NCI-H69 (cell line): ENCODE results near the gene CH25H.
"Not testable (repeated sequence)": the region's sequence is repeated elsewhere in the genome, so short reads cannot be mapped to it uniquely, and the experiment has no call there.

Experiments used
- DNase-seq: peaks from one replicate; lab custom pipeline; 2025; lab: John Stamatoyannopoulos, UW

CH25H gene

DNA sequence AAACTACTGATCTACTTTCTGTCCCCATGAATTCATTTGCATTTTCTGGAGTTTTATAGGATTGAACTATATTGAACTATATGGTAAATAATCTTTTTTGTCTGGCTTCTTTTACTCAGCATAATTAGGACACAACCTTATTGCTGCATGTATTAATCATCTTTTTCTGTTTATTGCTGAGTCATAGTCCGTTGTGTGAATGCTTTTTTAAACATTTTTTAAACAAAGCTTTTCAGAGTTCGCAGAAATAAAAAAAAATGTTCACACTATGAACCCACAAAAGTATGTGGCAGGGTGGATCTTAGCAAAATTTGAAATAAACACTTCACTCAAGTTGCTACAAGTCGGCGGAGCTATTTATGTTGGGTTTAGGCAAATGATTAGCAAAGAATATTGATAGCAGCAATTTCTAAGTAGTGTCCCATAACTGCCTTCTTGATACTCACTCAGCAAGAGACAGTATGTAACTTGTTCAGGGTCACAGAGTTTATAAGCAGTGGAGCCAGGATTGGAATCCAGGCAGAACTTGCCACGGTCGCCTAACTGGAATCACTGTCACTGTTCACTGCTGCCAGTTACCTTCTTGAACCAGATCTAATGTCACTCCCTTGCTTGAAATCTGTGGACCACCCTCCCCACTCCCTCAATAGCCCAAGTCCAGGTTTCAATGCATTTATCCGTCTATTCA, 5.6 kb downstream of the CH25H start:
- no peak for DNase-seq

DNA sequence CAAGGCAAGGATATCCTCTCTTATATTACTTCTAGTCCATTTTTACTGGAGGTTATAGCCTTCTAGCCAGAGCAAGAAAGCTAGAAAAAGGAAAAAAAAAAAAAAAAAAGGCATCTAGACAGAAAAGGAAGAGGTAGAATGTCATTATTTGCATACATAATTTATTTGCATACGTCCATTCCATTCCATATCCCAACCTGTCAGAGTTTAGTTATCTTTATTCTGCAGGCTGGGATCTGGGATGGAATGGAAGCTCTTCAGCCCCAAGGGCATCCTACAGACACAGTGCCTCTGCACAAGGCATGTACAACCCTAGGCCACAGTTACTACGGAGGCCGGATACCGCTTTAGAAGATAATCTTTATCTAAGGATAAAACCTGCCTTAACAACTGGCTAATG, 9.6 kb downstream of the CH25H start:
- DNase-seq: no peak

DNA sequence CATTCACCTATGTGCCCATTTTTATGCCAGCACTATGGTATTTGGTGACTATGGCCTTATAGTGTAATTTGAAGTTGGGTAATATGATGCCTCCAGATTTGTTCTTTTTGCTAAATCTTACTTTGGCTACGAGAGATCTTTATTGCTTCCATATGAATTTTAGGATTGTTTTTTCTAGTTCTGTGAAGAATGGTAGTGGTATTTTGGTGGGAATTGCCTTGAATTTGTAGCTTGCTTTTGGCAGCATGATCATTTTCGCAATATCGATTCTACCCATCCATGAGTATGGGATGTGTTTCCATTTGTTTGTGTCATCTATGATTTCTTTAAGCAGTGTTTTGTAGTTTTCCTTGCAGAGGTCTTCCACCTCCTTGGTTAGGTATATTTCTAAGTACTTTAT, 15.8 kb downstream of the CH25H start:
- DNase-seq: not testable (repeated sequence)

DNA sequence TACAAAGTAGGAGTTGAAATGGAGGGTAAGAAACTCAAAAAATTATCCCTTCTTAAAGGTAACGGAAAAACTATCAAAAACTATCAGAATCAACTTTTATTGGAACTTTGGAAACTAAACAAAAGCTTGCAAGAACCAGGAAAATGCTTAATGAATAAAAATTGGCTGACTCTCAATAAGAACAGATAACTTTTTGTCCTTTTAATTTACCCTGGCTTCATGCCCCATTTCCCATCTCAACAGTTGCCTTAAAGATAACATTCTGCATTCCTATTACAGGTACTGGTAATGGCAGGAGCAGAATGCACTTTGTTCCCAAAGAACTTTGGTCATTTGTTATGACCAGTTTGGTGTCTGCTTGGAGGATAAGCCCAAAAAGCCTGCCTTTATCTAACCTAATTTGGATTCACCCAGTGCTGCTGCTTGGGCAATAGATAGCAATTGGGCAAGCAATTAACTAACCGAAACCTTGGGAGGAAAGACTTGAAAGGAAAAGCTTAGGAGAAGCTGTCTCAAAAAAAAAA, 17.8 kb downstream of the CH25H start:
- no peak for DNase-seq

DNA sequence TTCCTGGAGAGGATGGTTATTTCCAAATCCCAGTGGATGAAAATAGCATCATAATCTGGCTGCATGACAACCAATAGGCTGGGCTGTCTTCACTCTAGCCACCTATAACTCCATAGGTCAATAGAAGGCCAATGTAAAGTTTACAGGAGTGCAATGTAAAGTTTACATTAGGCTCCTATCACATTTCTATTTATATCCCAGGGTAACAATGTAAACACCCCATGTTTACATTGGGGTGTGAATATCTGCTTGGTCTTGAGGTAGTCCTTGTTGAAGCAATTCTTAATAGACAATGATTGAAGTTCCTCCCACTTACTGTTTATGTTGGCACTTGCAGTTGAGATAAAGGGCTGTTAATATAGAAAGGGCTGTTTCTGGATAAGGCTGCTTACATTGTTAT, 21.5 kb downstream of the CH25H start:
- peak; percentile 3 for DNase-seq

DNA sequence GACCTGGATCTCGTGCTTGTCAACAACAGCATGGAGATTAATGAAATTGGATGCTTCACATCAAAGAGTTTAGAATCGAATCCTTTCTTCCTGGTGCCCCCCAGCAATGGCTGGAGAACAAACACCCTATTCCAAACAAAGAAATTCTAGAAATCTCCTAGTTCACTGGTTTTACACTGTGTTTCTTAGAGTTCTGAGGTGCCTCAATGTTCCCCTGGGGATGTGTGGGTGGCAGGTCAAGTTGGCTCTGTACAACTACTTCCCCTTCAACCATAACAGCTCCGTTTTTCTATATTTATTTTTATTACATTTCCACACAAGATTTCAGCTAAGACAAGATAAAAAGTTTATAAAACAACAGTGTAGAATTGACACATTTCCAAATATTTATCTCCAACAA, 22.5 kb downstream of the CH25H start:
- DNase-seq: no peak

DNA sequence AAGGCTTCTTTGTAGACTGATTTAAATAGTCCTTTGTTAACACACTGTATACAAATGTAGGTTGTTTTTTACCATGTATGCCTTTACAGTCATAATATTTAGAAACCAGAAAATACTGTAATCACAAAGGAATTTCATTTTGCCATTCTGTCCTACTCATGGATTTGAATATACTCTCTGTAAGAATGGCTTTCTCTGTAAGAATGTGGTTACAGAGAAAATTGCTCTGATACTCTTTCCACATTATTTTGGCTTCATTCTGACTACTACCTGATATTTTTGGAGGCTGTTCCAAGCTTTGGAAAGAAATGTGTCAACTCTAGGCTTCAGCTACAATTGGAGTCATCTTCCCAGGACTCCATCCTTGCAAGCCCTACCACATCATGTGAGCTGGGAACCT, 23.5 kb downstream of the CH25H start:
- no peak for DNase-seq

DNA sequence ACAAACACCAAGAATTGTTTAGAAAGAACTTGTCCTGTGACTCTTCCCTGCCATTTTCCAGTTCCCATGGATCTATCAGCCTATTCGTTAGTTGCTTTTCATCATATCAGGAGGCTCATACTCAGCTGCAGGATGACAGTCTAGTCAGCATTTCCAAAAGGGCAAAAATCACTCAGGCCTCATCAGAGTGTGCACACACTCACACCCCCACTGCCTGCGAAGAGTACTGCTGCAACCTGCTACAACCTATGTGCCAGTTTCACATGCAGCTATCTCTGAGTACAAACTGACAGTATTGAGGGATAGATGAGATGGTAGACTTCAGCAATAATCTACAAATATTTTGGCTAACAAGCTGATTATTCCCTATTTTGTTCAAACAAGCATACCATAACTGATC, 24.2 kb downstream of the CH25H start:
- no peak for DNase-seq

DNA sequence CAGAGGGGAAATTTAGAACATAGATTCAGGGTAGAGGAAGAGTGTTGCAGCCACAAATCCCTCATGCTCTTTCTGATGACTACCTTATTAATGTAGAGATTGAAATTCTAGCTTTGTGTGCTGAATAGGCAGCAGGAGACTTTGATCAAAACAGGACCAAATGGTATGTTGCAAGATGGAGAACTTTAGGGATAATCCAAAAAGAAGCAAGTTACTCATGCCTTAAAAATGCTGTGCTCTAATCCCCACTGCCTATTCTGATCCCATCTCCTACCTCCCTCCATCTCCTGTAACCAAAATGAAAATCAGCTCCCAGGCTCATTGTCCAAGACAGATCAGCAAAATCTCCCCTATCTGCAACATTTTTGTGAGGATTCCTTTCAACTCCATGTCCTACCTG, 31.3 kb downstream of the CH25H start:
- no peak for DNase-seq

DNA sequence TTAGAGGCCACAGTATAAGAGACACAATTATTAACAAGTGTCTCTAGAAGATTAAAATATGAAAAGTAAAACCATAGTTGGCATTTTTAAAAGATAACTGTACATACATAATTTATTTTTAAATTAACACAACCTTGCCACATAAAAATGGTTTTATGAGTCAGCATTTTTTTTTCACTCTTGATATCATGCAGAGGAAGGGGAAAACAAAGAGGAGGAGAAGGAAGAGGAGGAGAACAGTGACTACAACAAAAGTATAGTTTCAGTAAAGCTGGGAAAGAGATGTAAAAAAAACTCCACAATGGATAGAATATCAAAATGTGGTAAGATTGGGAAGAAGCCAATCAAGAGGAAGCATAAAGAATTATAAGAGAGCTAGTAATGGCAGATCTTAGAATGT, 34.0 kb downstream of the CH25H start:
- DNase-seq: no peak

DNA sequence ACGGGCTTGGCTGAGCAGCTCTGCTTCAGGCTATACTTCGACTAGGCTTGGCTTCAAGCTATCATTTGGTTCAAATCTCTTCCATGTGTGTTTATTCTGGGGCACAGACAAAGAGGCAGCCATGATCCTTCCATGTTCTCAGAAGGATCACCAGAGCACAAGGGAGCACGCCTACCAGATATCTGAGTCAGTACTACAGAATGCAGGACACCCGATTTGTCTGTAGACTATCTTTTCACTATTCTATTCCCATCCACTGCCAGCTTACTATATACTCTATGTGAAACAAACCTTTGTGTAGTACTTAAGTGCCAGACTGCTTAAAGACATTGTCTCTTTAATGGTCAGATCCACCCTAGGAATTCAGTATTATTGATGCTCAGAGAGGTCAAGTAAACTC, 35.1 kb downstream of the CH25H start:
- no peak for DNase-seq

DNA sequence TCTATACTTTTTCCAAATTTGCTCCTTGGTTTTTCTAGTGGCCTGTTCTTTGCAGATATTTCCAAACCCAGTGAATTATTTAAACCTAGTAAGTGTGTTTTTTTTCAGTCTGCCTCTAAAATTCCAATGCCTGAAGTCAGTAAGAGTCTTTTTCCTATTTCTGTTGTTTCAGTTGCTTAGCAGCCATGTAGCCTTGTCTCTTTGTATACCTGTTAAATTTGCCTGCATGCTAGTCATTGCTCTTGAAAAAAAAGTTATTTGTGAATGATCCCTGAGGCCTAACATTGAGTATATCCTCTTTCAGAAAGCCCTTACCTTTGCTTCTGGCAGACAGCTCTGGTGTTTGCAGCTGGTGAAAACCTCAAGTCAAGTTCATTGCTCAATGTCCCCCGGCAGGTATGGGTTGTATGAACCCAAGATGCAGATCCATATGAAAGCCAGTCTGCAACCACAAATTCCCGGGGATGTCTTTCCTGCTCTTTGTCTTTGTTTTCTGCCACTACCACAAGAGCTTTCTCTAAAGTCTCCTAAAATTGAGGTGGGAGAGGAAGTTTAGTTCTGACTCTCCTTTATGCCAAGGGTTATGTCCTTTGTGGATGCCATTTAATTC, 35.7 kb downstream of the CH25H start:
- DNase-seq: no peak

DNA sequence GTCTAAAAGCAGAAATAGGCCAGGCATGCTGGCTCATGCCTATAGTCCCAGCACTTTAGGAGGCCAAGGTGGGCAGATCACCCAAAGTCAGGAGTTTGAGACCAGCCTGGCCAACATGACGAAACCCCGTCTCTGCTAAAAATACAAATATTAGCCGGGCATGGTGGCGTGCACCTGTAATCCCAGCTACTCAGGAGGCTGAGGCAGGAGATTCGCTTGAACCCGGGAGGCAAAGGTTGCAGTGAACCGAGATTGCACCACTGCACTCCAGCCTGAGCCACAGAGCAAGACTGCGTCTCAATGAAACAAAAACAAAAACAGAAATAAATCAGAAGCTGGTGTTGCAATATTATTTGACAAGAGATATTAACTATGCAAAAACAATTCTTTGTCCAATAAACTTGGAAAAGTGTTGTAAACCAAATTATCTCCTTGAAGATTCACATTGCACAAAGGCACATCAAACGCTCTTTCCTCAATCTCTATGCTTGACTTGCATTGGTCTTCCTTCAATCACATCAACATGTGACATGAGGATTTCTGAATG, 38.7 kb downstream of the CH25H start:
- DNase-seq: not testable (repeated sequence)

DNA sequence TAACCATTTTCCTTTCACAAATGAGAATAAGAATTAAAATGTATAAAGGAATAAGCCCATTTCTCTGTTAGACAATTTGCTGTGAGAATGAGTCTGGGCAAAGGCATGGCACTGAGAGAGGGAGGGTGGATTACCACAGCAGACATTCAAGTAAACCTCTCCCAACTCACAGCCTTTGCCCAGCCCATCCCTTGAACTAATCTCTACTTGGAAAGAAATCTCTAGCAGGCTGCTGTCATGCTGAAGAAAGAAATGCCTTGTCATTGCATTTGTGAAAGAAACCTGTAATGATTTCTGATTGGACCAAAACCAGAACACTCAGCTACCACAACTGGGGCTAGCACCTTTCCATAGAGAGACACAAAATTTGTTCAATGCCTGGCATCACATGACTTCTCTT, 39.2 kb downstream of the CH25H start:
- DNase-seq: no peak

DNA sequence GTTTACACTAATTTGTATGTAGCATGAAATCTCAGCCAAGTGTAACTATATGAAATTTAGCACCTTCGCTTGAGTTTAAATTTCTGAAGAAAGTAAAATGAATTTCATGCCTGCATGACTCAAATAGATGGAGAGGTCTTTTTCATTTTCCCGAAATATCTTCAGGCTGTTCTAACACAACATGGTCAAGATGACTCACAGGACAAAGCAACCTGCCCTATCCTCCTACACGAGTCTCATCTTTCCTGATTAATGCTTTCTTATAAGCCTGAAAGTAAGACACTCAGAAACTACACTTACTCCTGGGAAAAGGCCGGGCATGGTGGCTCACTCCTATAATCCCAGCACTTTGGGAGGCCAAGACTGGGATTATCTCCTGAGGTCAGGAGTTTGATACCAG, 41.2 kb downstream of the CH25H start:
- DNase-seq: no peak

DNA sequence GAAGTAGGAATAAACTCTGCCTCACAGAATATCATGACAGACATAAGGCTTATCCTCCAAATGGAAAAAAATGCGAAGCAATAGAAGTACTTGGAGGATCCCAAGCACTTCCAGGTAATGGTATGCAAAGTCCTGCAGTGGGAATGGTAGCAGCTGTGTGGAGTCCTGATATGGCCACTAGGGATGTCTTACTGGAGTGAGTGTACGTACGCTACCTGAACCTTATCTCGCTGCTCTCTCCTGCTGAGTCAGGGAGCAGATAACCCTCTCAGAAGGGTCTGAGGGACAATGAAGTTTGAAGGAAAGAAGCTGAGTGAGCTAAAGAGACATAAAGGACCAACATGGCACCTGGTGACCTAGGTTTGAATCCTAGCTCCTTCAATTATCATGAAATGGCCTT, 42.2 kb downstream of the CH25H start:
- DNase-seq: no peak

DNA sequence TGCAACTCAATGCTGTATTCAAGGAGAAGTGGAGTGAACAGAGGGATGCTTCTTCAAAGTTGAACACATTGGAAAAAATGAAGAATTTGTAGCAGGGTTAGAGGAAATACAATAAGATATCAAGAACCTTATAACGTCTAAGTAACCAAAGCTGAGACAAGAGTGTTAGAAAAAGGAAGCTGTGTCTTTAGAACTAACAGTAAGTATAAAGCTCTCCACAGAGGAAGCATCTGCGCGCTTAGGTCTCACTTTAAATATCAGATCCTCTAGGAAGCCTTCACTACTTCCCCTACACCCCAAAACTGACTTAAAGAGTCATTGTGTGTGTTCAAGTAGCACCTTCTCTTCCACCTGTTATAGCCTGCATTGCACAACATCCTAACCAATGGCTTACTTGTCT, 43.0 kb downstream of the CH25H start:
- DNase-seq: no peak

DNA sequence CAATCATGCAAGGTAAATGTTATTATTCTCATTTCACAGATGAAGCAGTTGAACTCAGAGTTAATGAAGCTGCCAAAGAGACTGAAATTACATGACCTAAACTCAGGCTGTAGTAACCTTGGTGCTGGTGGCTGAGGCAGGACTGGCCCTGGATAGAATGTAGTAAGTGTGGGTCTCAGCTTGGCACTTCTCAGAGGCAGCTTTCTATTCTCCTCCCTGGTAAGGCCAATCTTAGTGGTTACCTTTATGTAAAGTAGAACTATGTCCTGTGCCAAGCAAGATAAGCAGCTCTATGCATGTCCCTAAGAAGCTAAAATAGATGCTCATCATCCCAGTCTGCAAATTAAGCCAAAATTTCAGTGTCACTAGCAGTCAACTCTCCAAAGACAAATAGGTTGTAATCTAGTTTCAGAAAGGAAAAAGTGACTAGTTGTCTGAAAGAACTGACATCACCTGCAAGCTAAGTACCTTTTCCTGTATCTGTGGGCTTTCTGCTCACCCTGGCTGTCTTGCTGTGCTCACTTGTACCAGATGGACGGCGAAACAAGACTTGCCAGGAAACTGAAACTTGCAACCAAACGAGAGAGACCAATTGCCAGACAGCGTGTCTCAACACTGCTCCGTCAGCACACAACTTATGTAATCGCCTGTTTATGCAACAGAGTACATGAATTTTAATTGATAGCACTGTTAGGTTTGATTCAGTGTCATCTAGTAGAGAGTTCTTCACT, 43.7 kb downstream of the CH25H start:
- no peak for DNase-seq

DNA sequence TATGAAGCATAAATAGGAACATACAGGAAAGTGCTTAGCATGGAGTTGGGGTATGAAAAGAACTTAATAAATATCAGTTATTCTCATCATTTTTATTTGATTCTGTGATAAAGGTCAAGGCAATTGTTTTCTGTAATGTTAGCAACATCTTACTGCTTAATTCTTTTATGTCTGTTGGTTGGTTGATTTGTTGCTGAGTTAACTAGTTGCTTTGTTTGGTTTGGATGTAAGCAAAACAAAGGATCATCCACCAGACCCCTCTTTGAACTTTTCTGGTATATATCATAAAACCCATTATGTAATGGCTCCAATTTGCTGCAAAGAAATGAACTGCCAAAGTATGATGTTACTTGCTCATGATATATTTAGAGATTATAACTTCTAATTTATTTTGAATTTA, 44.5 kb downstream of the CH25H start:
- DNase-seq: no peak

DNA sequence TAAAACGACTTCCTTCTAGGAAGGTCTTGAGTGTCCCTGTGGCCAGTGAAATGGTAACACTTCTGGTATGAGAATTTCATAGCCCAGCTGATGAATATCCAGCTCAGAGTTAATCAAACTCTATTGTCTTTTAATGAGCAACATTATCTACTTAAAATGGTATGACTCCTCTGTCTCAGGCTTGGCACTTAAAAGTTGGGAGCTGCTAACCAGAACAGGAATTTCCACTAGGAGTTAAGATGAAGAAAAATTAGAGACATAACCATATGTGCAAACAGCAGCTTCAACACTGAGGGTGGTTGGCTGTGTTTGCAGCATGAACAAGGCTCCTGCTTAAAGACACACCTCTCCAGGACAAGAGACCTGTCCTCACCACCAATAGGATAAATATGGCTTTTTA, 46.8 kb downstream of the CH25H start:
- DNase-seq: no peak

DNA sequence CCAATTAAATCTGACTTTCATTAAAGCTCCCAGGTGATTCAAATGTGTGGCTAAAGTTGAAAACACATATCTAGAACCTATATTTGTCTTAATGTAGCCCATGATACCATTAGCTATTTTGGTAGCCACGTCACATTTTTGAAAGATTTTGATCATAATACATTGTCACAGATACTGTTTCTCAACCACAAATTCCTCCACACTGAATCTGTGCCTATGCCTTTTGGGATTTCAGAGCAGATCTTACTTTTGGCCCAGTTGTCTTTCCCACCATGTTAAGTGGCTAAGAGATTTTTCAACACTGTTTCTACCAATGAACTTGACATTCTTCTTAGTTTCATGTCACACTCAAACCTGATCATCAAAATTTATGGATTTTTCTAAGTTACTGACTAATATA, 47.4 kb downstream of the CH25H start:
- no peak for DNase-seq

DNA sequence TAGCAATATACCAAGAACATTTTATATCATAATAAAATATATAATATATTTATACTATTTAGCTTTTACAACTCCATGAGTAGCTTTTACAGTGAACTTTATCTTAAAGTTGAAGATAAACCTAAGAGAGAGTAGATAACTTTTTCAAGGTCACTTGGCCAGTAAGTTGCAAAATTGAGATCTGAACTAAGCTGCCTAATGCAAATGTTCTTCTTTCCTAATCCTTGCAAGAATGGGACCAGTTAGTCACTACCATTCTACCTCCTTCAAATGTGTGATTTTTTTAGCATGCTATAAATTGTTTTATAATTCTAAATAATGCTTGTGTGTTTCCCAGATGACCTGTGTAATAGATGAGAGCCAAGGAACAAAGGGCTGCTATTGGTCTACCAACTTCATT, 47.8 kb downstream of the CH25H start:
- no peak for DNase-seq

DNA sequence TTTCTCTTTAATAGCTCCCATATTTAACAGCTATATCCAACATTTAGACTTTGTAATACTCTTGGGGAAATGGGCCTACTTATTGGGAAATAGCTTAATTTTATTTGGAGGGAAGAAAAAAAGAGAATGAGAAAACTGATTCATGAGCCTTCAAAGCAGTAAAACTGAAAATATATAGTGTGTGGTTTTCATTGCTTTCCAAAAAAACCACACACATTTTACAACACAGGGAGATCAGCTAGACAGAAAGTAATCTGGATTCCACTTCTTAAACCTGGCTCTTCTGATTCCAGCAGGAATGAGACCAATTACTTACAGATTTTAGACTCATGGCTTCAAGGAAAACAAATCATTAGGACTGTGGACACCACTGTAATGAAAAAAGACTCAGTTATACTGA, 48.7 kb downstream of the CH25H start:
- DNase-seq: no peak
